PC-9 (cell line): ENCODE data around the gene OR2S2. TPM values are rescaled to one million over a fixed set of nuclear protein-coding genes. Genes with fewer than 3 reads are reported as not detected.

Source experiments
- BruUV-seq: library from RNA; stranded (reverse); fragments of 400-500 nt; replicated peaks from 2 replicates; lab custom pipeline; 2021; lab: Mats Ljungman, UMichigan
- CTCF ChIA-PET: fragments of 300-600 bp; sonication (Branson Sonifier 250); formaldehyde crosslinking; loops from one replicate; lab custom pipeline; 2022; ENCODE audit warnings: antibody characterized with exemption; lab: Charles Lee
- POLR2A ChIA-PET: fragments of 300-600 bp; sonication (Branson Sonifier 250); formaldehyde crosslinking; loops from one replicate; lab custom pipeline; 2022; ENCODE audit warnings: antibody characterized with exemption; ENCODE audit not compliant: unreplicated experiment; lab: Charles Lee
- DNase-seq, 2 experiments: peaks; one replicate each; pipeline versions ENCODE4 v3.0.0 to v3.0.0-alpha.2; 2015 to 2022; ENCODE audit warnings: mixed read lengths in 1 of 2
- H2AFZ ChIP-seq: fragments of 200-600 bp; sonication (generic); 2 replicates; pipeline ENCODE4 v1.8.1; 2017; ENCODE audit warnings: antibody characterized with exemption
- H3F3A ChIP-seq: fragments of 200-600 bp; sonication (generic); 2 replicates; pipeline ENCODE4 v1.8.1; 2017; ENCODE audit warnings: antibody characterized with exemption, mild to moderate bottlenecking, low read depth; ENCODE audit not compliant: insufficient read depth
- H3K27ac ChIP-seq: fragments of 200-600 bp; sonication (generic); 2 replicates; pipeline ENCODE4 v1.6.1; 2016; ENCODE audit warnings: mixed run types
- H3K27me3 ChIP-seq: fragments of 200-600 bp; sonication (generic); 2 replicates; pipeline ENCODE4 v1.6.1; 2016; ENCODE audit warnings: low read depth, mixed run types; ENCODE audit not compliant: insufficient read depth
- H3K36me3 ChIP-seq: fragments of 200-600 bp; sonication (generic); 2 replicates; pipeline ENCODE4 v1.6.1; 2016; ENCODE audit warnings: low read depth, mixed run types
- H3K4me1 ChIP-seq: fragments of 200-600 bp; sonication (generic); replicated peaks from 2 replicates; pipeline ENCODE4 v1.6.1; 2016; ENCODE audit warnings: mixed run types; ENCODE audit not compliant: insufficient read depth
- H3K4me2 ChIP-seq: fragments of 200-600 bp; sonication (generic); 2 replicates; pipeline ENCODE4 v1.6.1; 2017; ENCODE audit warnings: mixed run types
- H3K4me3 ChIP-seq: fragments of 200-600 bp; sonication (generic); 2 replicates; pipeline ENCODE4 v1.6.1; 2016; ENCODE audit warnings: mixed run types
- H3K79me2 ChIP-seq: fragments of 200-600 bp; sonication (generic); 2 replicates; pipeline ENCODE4 v1.6.1; 2017; ENCODE audit warnings: low read depth, mixed run types
- H3K9me2 ChIP-seq: fragments of 200-600 bp; sonication (generic); 2 replicates; pipeline ENCODE4 v1.8.1; 2017; ENCODE audit warnings: mild to moderate bottlenecking; ENCODE audit not compliant: insufficient read depth
- H3K9me3 ChIP-seq: fragments of 200-600 bp; sonication (generic); 2 replicates; pipeline ENCODE4 v1.8.1; 2016; ENCODE audit warnings: low read depth; ENCODE audit not compliant: insufficient read depth
- H4K20me1 ChIP-seq: fragments of 200-600 bp; sonication (generic); 2 replicates; pipeline ENCODE4 v1.8.1; 2017; ENCODE audit not compliant: insufficient read depth
- intact Hi-C: fragments of 100-400 bp; cut with micrococcal nuclease; formaldehyde crosslinking; loops from one replicate; pipeline ENCODE4 v1.10.0; 2022; ENCODE audit not compliant: unreplicated experiment
- total RNA-seq: library from RNA; stranded (reverse); gene quantifications from 2 replicates; pipeline ENCODE4 v1.2.3, GENCODE V29; 2021
- TF ChIP-seq, protein P1 (sequence below): fragments of 200-600 bp; sonication (generic); conservative IDR thresholded peaks from 2 replicates; pipeline ENCODE4 v1.6.1; 2017; ENCODE audit warnings: mixed run types, antibody characterized with exemption, mild to moderate bottlenecking, moderate library complexity

Gene OR2S2
- total RNA-seq, 1 experiment from 2014 or later: not detected

DNA sequence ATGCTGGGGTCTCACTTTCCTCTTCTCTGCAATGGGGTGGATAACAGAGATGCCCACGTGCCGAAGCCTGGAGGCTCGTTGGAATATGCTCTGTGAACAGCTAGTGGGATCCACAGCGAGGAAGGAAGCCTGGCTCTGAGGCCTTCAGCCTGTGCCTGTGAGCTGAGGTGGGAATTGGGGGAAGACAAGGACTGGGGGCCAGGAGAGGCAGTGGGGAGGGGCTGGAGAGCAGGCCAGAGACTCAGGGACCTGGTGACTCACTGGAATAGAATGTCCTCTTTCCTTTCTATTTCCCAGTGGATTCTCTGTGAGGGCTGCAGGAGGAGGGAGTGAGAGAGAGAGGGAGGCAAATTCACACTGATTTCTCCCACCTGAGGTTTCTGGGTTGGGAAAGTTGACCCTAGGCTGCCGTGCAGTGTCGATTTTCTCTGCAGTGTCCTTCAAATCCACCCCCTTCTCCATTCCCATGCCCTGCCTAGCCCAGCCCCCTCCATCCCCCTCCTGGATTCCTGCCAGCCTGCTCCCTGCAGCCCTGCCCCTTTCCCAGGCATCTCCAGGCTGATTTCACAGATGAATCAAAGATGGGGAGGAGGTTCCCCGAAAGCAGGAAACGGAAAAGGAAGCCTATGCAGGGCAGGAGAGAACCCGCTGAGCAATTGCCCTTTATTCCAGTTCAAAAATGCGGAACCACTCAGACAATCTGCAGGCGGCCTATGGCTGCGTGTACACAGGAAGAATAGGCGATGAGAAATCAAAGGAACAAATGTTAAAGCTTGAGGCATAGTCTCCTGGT, 50.0 kb downstream of the OR2S2 start:
- TF ChIP-seq, protein P1, sequence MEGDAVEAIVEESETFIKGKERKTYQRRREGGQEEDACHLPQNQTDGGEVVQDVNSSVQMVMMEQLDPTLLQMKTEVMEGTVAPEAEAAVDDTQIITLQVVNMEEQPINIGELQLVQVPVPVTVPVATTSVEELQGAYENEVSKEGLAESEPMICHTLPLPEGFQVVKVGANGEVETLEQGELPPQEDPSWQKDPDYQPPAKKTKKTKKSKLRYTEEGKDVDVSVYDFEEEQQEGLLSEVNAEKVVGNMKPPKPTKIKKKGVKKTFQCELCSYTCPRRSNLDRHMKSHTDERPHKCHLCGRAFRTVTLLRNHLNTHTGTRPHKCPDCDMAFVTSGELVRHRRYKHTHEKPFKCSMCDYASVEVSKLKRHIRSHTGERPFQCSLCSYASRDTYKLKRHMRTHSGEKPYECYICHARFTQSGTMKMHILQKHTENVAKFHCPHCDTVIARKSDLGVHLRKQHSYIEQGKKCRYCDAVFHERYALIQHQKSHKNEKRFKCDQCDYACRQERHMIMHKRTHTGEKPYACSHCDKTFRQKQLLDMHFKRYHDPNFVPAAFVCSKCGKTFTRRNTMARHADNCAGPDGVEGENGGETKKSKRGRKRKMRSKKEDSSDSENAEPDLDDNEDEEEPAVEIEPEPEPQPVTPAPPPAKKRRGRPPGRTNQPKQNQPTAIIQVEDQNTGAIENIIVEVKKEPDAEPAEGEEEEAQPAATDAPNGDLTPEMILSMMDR: no peak
- intact Hi-C loops: loop anchor here (2.0 to 5.0 kb wide), 3 partner anchors 41 to 251 kb away; partner anchors contain the start of genes CCDC107, FAM221B, RMRP and TMEM8B
- peak overlapping the region; percentile 78 for H3K4me2 ChIP-seq
- H3K27ac ChIP-seq: peak overlapping the region; percentile 95
- ChIA-PET CTCF (no interaction called here), POLR2A (interaction anchor here (0.6 to 1.4 kb wide), 2 partner anchors 17 to 811 kb away, joined by 4 read pairs; no protein-coding TSS in a partner anchor)
- peak overlapping the region; percentile 59; the same call in 1 of the 2 replicates for H2AFZ ChIP-seq
- peaks cover 70% of the 10 kb centered on the region for H3K4me1 ChIP-seq
- BruUV-seq: no TSS peak
- no peaks in the 10 kb centered on the region for H4K20me1 ChIP-seq
- H3K36me3 ChIP-seq: no peaks in the 10 kb centered on the region
- peak; percentile 69 to 81 for DNase-seq
- peaks cover 34% of the 10 kb centered on the region for H3F3A ChIP-seq
- no peaks in the 10 kb centered on the region for H3K79me2 ChIP-seq
- H3K9me2 ChIP-seq: no peaks in the 10 kb centered on the region
- H3K9me3 ChIP-seq: no peaks in the 10 kb centered on the region
- no peaks in the 10 kb centered on the region for H3K27me3 ChIP-seq
- peak overlapping the region; percentile 35; the same call in 1 of the 2 replicates for H3K4me3 ChIP-seq

Other genes starting within 250 kb of the OR2S2 start
- 101 and 114 TPM in 2 replicates for gene TLN1, start 226.0 kb downstream of the OR2S2 start, total RNA-seq
- gene CREB3, start 225.5 kb downstream of the OR2S2 start, total RNA-seq: 22.4 and 23.6 TPM in 2 replicates
- gene GBA2, start 208.9 kb downstream of the OR2S2 start, total RNA-seq: 25.0 and 29.6 TPM in 2 replicates
- gene RGP1, start 208.9 kb downstream of the OR2S2 start, total RNA-seq: 21.8 and 25.1 TPM in 2 replicates
- gene MSMP, start 203.9 kb downstream of the OR2S2 start, total RNA-seq: not detected in 2 replicates
- gene NPR2, start 166.6 kb downstream of the OR2S2 start, total RNA-seq: 11.3 and 12.2 TPM in 2 replicates
- gene SPAG8, start 145.9 kb downstream of the OR2S2 start, total RNA-seq: 0.48 and 1.0 TPM in 2 replicates
- 53.1 and 73.9 TPM in 2 replicates for gene HINT2, start 143.1 kb downstream of the OR2S2 start, total RNA-seq
- not detected in 2 replicates for gene FAM221B, start 129.4 kb downstream of the OR2S2 start, total RNA-seq
- gene TMEM8B, start 128.9 kb downstream of the OR2S2 start, total RNA-seq: 6.3 and 6.4 TPM in 2 replicates
- gene OR13J1, start 87.8 kb downstream of the OR2S2 start, total RNA-seq: not detected in 2 replicates
- 2.0 and 3.6 TPM in 2 replicates for gene HRCT1, start 52.0 kb downstream of the OR2S2 start, total RNA-seq
- 0.72 and 0.73 TPM in 2 replicates for gene SPAAR, start 48.7 kb downstream of the OR2S2 start, total RNA-seq
- 2.1 and 2.5 TPM in 2 replicates for gene RECK, start 78.8 kb upstream of the OR2S2 start, total RNA-seq
- 3.9 and 7.7 TPM in 2 replicates for gene GLIPR2, start 178.6 kb upstream of the OR2S2 start, total RNA-seq
- gene CCIN, start 211.2 kb upstream of the OR2S2 start, total RNA-seq: not detected in 2 replicates
- 146 and 164 TPM in 2 replicates for gene CLTA, start 232.8 kb upstream of the OR2S2 start, total RNA-seq